Gastrocnemius medialis (tissue), 4 donors: ENCODE results near the gene ASCL5. TPM values are rescaled to one million over a fixed set of nuclear protein-coding genes. Genes with fewer than 3 reads are reported as not detected.

ENCODE experiments used
- ATAC-seq, 2 donors: fragments of 150-250 bp; one replicate each; pipeline ENCODE4 v1.9.1; 2016
- DNase-seq, 2 donors: peaks; one replicate each; pipeline ENCODE4 v3.0.0-alpha.2; 2019
- H3K27ac ChIP-seq, 4 donors: fragments of 200-600 bp; sonication (generic); 1 replicate in 1 of 4; 2 replicates in 3 of 4; pipeline ENCODE4 v1.5.1; 2016 to 2018; ENCODE audit warnings: mild to moderate bottlenecking in 2 of 4, moderate library complexity in 1 of 4
- H3K27me3 ChIP-seq, 3 donors: fragments of 200-600 bp; sonication (generic) in 2 of 3; 1 replicate in 1 of 3; 2 replicates in 2 of 3; pipeline versions ENCODE4 v1.5.1 to v1.6.0; 2016 to 2019; ENCODE audit warnings: mild to moderate bottlenecking in 1 of 3, moderate library complexity in 1 of 3
- H3K36me3 ChIP-seq, 2 donors: fragments of 200-600 bp; sonication (generic) in 1 of 2; one replicate each; pipeline ENCODE4 v1.5.1; 2017 to 2018
- H3K4me1 ChIP-seq, 2 donors: fragments of 200-600 bp; sonication (generic) in 1 of 2; one replicate each; pipeline ENCODE4 v1.5.1; 2016 to 2017; ENCODE audit warnings: mild to moderate bottlenecking in 2 of 2
- H3K4me3 ChIP-seq, 4 donors: fragments of 200-600 bp; sonication (generic) in 3 of 4; 1 replicate in 1 of 4; 2 replicates in 3 of 4; pipeline ENCODE4 v1.5.1; 2016 to 2019; ENCODE audit warnings: mild to moderate bottlenecking in 2 of 4
- H3K9me3 ChIP-seq, 3 donors: fragments of 200-600 bp; sonication (generic) in 2 of 3; 1 replicate in 1 of 3; 2 replicates in 2 of 3; pipeline ENCODE4 v1.5.1; 2016 to 2019
- POLR2A ChIP-seq, 2 donors: fragments of 450-650 bp; IDR thresholded peaks; one replicate each; pipeline ENCODE4 v1.6.1; 2017; ENCODE audit warnings: antibody characterized with exemption in 2 of 2, mild to moderate bottlenecking in 2 of 2, moderate library complexity in 2 of 2
- in situ Hi-C, 4 donors: fragments of 200-750 bp; cut with MboI; loops; one replicate each; pipeline versions ENCODE4 v1.15.0 to v1.8.0; 2017; ENCODE audit warnings: low sequenced_read_pairs in 4 of 4
- intact Hi-C: fragments of 100-400 bp; cut with DNase I; formaldehyde crosslinking; loops from one replicate; pipeline ENCODE4 v1.15.1; 2023; ENCODE audit warnings: low total_unique reads
- total RNA-seq, 4 donors: library from RNA; depleted of rRNA; stranded (reverse); fragments of >200 nt; gene quantifications; one replicate each; pipeline versions ENCODE4 v1.1.0 to v1.2.3, GENCODE V29; 2016
- TF ChIP-seq, protein P1 (sequence below), 5 experiments: fragments of 450-650 bp in 3 of 5; fragments of 200-600 bp in 2 of 5; sonication (generic) in 2 of 5; IDR thresholded peaks in 4 of 5; conservative IDR thresholded peaks in 1 of 5; 1 replicate in 4 of 5; 2 replicates in 1 of 5; pipeline ENCODE4 v1.5.1; 2016 to 2019; ENCODE audit warnings: antibody characterized with exemption in 5 of 5, mild to moderate bottlenecking in 3 of 5, moderate library complexity in 3 of 5

ASCL5 gene
- total RNA-seq, 4 donors from 2014 or later: not detected

DNA sequence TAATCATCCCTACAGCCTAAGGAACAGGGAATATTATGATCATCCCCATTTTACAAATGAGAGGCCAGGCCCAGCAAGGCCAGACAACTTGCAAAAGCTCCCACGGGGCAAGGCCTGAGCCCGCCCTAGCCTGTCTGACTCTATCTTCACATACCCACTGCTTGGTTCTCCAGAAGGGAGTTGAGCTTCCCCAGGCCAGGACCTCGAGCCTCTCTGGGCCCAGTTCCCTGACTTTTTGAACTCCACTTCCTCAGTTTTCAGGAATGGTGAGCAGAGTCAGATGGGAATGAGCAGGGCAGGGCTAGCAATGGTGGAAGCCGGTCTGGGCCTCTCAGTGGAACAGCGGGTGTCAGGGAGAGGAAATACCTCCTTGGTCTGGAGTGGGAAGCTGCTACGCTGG is 54.1 kb downstream of the ASCL5 start:
- H3K27ac ChIP-seq: peak overlapping the region in 2 of 4 donors; percentile 48 to 50
- ATAC-seq: no peak
- H3K36me3 ChIP-seq: peaks cover 0 to 51% of the 10 kb centered on the region in 2 donors
- no peak for DNase-seq
- TF ChIP-seq, protein P1, sequence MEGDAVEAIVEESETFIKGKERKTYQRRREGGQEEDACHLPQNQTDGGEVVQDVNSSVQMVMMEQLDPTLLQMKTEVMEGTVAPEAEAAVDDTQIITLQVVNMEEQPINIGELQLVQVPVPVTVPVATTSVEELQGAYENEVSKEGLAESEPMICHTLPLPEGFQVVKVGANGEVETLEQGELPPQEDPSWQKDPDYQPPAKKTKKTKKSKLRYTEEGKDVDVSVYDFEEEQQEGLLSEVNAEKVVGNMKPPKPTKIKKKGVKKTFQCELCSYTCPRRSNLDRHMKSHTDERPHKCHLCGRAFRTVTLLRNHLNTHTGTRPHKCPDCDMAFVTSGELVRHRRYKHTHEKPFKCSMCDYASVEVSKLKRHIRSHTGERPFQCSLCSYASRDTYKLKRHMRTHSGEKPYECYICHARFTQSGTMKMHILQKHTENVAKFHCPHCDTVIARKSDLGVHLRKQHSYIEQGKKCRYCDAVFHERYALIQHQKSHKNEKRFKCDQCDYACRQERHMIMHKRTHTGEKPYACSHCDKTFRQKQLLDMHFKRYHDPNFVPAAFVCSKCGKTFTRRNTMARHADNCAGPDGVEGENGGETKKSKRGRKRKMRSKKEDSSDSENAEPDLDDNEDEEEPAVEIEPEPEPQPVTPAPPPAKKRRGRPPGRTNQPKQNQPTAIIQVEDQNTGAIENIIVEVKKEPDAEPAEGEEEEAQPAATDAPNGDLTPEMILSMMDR (IDR thresholded peaks at IDR 0.05 in 4 of 5, conservative IDR thresholded peaks at IDR 0.05 in 1 of 5): no peak
- no peak for TF ChIP-seq POLR2A (IDR thresholded peaks at IDR 0.05)
- intact Hi-C loops (no loop called here), in situ Hi-C loops (no loop called here)
- H3K9me3 ChIP-seq: no peaks in the 10 kb centered on the region
- H3K4me1 ChIP-seq: no peaks in the 10 kb centered on the region
- H3K4me3 ChIP-seq: no peak overlapping the region
- no peaks in the 10 kb centered on the region for H3K27me3 ChIP-seq

DNA sequence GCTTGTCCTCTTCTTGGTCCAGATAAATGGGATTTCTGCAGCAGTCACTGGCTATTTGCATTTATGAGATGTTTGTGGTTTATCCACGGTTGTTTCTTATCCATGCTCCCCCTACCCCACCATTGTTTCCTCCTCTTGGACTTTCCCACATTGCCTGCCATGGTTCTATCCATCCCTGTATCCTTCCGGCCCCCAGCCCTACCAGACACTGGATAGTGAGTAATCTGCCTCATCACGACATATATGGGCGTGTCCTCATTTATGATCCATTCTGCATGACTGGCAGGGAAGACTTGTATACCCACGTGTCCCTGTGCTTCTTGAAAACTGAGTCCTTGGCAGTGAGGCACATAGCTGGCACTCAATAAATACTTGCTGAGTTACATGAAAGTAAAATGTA is 54.8 kb downstream of the ASCL5 start:
- Histone ChIP-seq H3K9me3 (no peaks in the 10 kb centered on the region), H3K27me3 (no peaks in the 10 kb centered on the region), H3K27ac (peak overlapping the region in 2 of 4 donors; percentile 48 to 50), H3K4me3 (no peak overlapping the region), H3K36me3 (peaks cover 0 to 47% of the 10 kb centered on the region in 2 donors), H3K4me1 (no peaks in the 10 kb centered on the region)
- DNase-seq (no peak), ATAC-seq (peak in 1 of 2 donors; percentile 35)
- intact Hi-C loops: no loop called here
- no peak for TF ChIP-seq POLR2A (IDR thresholded peaks at IDR 0.05)
- TF ChIP-seq, protein P1 (IDR thresholded peaks at IDR 0.05 in 4 of 5, conservative IDR thresholded peaks at IDR 0.05 in 1 of 5): no peak
- in situ Hi-C loops: no loop called here

DNA sequence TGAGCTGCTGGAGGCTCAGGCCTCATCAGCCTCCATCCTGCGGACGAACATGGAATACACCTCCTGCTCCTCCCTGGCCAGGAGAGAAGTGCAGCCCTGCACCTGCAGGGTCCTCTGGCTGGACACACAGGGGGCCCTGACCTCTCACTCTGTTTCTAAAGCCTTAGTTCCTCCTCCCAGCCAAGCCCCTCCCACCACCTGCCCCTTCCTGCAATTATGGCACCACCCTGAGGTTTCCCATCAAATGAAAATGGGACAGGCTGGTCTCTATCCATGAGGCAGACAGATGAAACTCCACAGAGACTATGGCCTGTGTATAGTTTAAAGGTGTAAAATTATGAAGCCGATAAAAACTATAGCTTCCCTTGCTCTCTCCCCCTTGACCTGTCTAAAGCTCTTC is 57.3 kb downstream of the ASCL5 start:
- no peak for ATAC-seq
- in situ Hi-C loops: no loop called here
- no peaks in the 10 kb centered on the region for H3K4me1 ChIP-seq
- peak overlapping the region in 1 of 4 donors; percentile 33 for H3K27ac ChIP-seq
- TF ChIP-seq POLR2A (IDR thresholded peaks at IDR 0.05): no peak
- TF ChIP-seq, protein P1 (IDR thresholded peaks at IDR 0.05 in 4 of 5, conservative IDR thresholded peaks at IDR 0.05 in 1 of 5): no peak
- no peak for DNase-seq
- no peaks in the 10 kb centered on the region for H3K9me3 ChIP-seq
- peaks cover 0 to 41% of the 10 kb centered on the region in 2 donors for H3K36me3 ChIP-seq
- no peak overlapping the region for H3K4me3 ChIP-seq
- intact Hi-C loops: no loop called here
- H3K27me3 ChIP-seq: no peaks in the 10 kb centered on the region

DNA sequence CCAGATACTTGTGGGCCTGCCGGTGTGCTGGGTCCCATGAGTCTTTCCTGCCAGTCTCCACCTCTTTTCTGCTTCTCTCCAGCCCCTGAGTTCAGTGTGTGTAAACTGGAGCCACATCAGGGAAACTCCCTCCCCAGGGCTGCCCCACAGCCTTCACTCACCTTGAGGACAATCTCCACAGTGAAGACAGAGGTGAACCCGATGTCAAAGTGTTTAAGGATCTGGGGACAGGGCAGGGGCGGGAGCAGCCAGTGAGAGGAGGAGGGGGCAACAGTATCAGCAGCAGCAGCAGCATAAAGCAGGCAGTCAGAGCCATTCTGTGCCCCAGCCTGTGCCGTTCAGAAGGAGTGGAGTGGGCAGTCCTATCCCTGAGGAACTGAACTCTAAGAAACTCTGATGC is 58.0 kb downstream of the ASCL5 start:
- H3K9me3 ChIP-seq: no peaks in the 10 kb centered on the region
- in situ Hi-C loops: no loop called here
- ATAC-seq: no peak
- TF ChIP-seq, protein P1 (IDR thresholded peaks at IDR 0.05 in 4 of 5, conservative IDR thresholded peaks at IDR 0.05 in 1 of 5): no peak
- no peak for TF ChIP-seq POLR2A (IDR thresholded peaks at IDR 0.05)
- intact Hi-C loops: no loop called here
- no peak for DNase-seq
- no peaks in the 10 kb centered on the region for H3K27me3 ChIP-seq
- H3K36me3 ChIP-seq: peaks cover 0 to 36% of the 10 kb centered on the region in 2 donors
- no peaks in the 10 kb centered on the region for H3K4me1 ChIP-seq
- H3K27ac ChIP-seq: peak overlapping the region in 1 of 4 donors; percentile 33
- H3K4me3 ChIP-seq: no peak overlapping the region

DNA sequence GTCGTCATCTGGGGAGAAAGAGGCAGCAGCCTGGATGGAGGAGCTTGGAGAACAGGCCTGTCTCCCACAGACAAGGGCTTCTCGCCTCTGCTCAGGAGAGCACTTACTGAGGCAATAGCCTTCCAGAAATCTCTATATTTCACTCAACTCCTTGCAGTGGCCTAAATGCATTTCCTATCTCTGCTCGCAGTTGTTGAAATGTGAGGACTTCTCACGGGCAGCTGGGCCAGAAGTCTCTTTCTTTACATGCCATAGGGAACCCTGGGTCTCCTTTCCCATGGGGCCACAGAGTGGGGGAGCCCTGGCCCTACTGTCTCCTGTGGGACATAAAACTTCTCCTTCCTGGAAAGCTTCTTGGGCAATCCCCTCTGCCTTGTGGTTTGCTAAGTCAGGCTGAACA is 60.0 kb downstream of the ASCL5 start:
- H3K9me3 ChIP-seq: no peaks in the 10 kb centered on the region
- no peak overlapping the region for H3K4me3 ChIP-seq
- H3K27me3 ChIP-seq: no peaks in the 10 kb centered on the region
- H3K4me1 ChIP-seq: no peaks in the 10 kb centered on the region
- ATAC-seq (no peak), DNase-seq (no peak)
- H3K27ac ChIP-seq: peak overlapping the region in 1 of 4 donors; percentile 65
- in situ Hi-C loops (no loop called here), intact Hi-C loops (no loop called here)
- no peak for TF ChIP-seq POLR2A (IDR thresholded peaks at IDR 0.05)
- TF ChIP-seq, protein P1 (IDR thresholded peaks at IDR 0.05 in 4 of 5, conservative IDR thresholded peaks at IDR 0.05 in 1 of 5): no peak
- H3K36me3 ChIP-seq: peaks cover 0 to 34% of the 10 kb centered on the region in 2 donors
